GM23248 (cell line): Measurements from ENCODE around the gene ANXA11. TPM values are rescaled to one million over a fixed set of nuclear protein-coding genes. Genes with fewer than 3 reads are reported as not detected.
"Not testable (repeated sequence)": the region's sequence is repeated elsewhere in the genome, so short reads cannot be mapped to it uniquely, and the experiment has no call there.

ENCODE experiments used
- DNase-seq: peaks from one replicate; pipeline ENCODE4 v3.0.0-alpha.2; 2015
- H2AFZ ChIP-seq: fragments of 200-600 bp; sonication (generic); 2 replicates; pipeline ENCODE4 v1.6.1; 2016; ENCODE audit warnings: antibody characterized with exemption
- H3F3A ChIP-seq: fragments of 200-600 bp; sonication (generic); 2 replicates; pipeline ENCODE4 v1.6.1; 2016; ENCODE audit warnings: mild to moderate bottlenecking, antibody characterized with exemption, mixed run types; ENCODE audit not compliant: insufficient read depth
- H3K27ac ChIP-seq: fragments of 200-600 bp; sonication (generic); 2 replicates; pipeline ENCODE4 v1.5.1; 2016; ENCODE audit warnings: mild to moderate bottlenecking
- H3K27me3 ChIP-seq: fragments of 200-600 bp; sonication (generic); replicated peaks from 2 replicates; pipeline ENCODE4 v1.6.1; 2016; ENCODE audit warnings: mild to moderate bottlenecking; ENCODE audit not compliant: insufficient read depth
- H3K36me3 ChIP-seq: fragments of 200-600 bp; sonication (generic); 2 replicates; pipeline ENCODE4 v1.6.1; 2016; ENCODE audit warnings: low read depth, mild to moderate bottlenecking
- H3K4me1 ChIP-seq: fragments of 200-600 bp; sonication (generic); 2 replicates; pipeline ENCODE4 v1.6.1; 2016; ENCODE audit warnings: mild to moderate bottlenecking; ENCODE audit not compliant: insufficient read depth
- H3K4me2 ChIP-seq: fragments of 200-600 bp; sonication (generic); one replicate; pipeline ENCODE4 v1.6.1; 2016; ENCODE audit warnings: mild to moderate bottlenecking; ENCODE audit not compliant: unreplicated experiment
- H3K4me3 ChIP-seq: fragments of 200-600 bp; sonication (generic); 2 replicates; pipeline ENCODE4 v1.5.1; 2016; ENCODE audit warnings: mild to moderate bottlenecking
- H3K79me2 ChIP-seq: fragments of 200-600 bp; sonication (generic); 2 replicates; pipeline ENCODE4 v1.6.1; 2016; ENCODE audit warnings: mild to moderate bottlenecking; ENCODE audit not compliant: insufficient read depth
- H3K9ac ChIP-seq: fragments of 200-600 bp; sonication (generic); 2 replicates; pipeline ENCODE4 v1.6.1; 2016; ENCODE audit warnings: mild to moderate bottlenecking
- H3K9me2 ChIP-seq: fragments of 200-600 bp; sonication (generic); 2 replicates; pipeline ENCODE4 v1.6.1; 2016; ENCODE audit warnings: mixed run types, mild to moderate bottlenecking, moderate library complexity; ENCODE audit not compliant: insufficient read depth
- H3K9me3 ChIP-seq: fragments of 200-600 bp; sonication (generic); one replicate; pipeline ENCODE4 v1.6.1; 2017; ENCODE audit warnings: low read depth
- H4K20me1 ChIP-seq: fragments of 200-600 bp; sonication (generic); 2 replicates; pipeline ENCODE4 v1.6.0; 2016; ENCODE audit not compliant: insufficient read depth
- WGBS, 2 experiments: methylation state at CpG; one replicate each; pipeline ENCODE4 v1.1.6; 2015 to 2017; ENCODE audit warnings: low lambda C conversion rate in 2 of 2, low coverage in 1 of 2; ENCODE audit errors: missing lambda C conversion rate in 2 of 2; 5-methylcytosine and 5-hydroxymethylcytosine counted together
- in situ Hi-C: fragments of 300-500 bp; cut with MboI; formaldehyde crosslinking; loops from 2 replicates; pipeline ENCODE4 v1.15.0; 2020
- polyA plus RNA-seq: library from polyadenylated mRNA; unstranded; fragments of >200 nt; fragmentation: Nextera tagmentation; extraction: Ambion mirVana; gene quantifications from 2 replicates; pipeline ENCODE4 v1.2.1, GENCODE V29; 2016
- total RNA-seq: library from RNA; depleted of rRNA; stranded (reverse); fragments of >200 nt; shearing (Covaris generic); gene quantifications from 2 replicates; pipeline ENCODE4 v1.2.3, GENCODE V29; 2014

The ANXA11 gene
- total and polyA plus RNA-seq, 2 experiments from 2014 or later: 116 to 189 TPM

DNA sequence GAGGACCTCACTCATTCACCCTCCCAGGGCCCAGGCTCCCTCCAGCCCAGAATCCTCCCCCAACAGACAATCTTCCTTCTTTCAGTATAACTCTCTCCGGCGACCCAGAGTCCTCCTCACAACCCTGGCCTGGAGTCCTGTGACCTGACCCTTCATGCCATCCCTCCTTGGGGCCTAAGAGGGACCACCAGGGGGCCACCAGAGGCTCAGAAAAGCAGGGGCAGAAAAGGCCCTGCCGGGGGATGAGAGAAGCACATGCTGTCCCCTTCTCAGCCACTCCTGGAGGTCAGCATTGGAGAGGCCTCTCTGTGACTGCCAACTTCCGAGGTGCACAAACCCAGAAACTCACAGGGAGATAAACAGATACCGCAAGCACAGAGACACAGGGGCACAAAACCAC is 31.1 kb upstream of the ANXA11 start:
- H4K20me1 ChIP-seq, H3K4me1 ChIP-seq, H3K27me3 ChIP-seq, H2AFZ ChIP-seq, H3K9me3 ChIP-seq, DNase-seq, H3K79me2 ChIP-seq, H3K9me2 ChIP-seq, H3K9ac ChIP-seq, H3K4me3 ChIP-seq, H3K4me2 ChIP-seq, H3K36me3 ChIP-seq, in situ Hi-C loops, H3F3A ChIP-seq, H3K27ac ChIP-seq: not testable (repeated sequence)
- WGBS, 2 experiments: 29% methylated on average over 1 of the region's 5 CpGs; no CpG with 5 or more reads in 1 of the 2 experiments

DNA sequence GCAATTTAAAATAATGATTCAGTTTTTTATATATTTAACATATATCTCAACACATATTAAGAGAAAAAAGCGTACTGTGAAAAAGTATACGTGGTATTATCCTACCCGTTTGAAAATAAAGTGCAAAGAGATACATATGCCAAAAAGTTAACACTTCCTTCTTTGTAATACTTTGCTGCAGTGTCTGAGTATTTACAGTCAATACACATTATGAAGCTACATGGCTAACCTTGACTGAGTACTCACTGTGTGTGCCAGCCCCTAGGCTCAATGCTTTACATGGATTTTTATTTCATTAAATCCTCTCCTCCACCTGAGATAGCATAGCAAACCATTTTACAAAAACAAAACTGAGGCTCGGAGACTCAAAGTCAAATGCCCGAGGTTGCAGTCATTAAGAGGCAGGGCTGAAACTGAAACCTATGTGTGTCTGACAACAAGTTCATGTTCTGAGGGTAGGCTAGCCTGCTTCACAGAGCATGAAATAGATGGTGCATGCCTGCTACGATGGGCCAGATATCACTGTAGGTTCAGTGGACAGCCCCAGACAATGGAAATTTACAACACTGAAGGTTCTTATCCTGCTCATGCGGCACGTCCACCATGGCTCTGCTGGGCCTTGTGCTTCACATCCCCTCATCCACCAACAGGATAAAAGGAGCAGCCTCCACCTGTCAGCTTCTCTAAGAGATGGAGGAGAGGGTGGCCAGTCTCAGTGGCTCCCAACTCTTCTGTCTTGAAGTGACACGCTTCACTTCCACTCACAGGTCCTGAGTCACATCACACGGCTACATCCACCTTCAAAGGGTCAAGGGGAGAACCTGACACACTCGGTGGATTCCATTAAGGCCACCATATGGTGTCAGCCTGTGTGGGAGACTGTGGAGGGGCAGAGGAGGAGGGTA is 29.2 kb upstream of the ANXA11 start:
- 61 to 62% methylated on average over 11 of the region's 11 CpGs for WGBS, 2 experiments
- H3K4me2 ChIP-seq, DNase-seq, H3K27ac ChIP-seq, H3K36me3 ChIP-seq, in situ Hi-C loops, H3K9me3 ChIP-seq, H3K9me2 ChIP-seq, H3F3A ChIP-seq, H3K9ac ChIP-seq, H3K27me3 ChIP-seq, H3K4me1 ChIP-seq, H2AFZ ChIP-seq, H3K4me3 ChIP-seq, H3K79me2 ChIP-seq, H4K20me1 ChIP-seq: not testable (repeated sequence)

DNA sequence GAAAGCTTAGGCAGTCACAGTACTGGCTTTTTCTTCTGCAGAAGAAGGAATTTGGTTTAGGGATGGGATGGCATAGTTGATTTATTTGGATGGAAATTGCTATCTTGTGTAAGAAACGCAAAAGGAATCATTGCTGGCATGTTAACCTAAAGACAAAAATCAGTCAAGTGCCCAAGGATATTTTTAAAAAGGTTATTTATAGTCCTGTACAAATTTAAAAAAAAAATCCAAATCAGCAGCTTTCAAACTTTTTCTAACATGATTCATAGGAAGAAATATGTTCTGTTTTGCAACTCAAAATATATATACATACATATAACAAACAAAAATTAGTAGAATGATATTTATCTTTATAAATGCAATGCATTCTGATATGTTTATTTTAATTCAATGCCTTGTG is 28.5 kb upstream of the ANXA11 start:
- 20 to 53% methylated on average over 1 of the region's 1 CpG for WGBS, 2 experiments

DNA sequence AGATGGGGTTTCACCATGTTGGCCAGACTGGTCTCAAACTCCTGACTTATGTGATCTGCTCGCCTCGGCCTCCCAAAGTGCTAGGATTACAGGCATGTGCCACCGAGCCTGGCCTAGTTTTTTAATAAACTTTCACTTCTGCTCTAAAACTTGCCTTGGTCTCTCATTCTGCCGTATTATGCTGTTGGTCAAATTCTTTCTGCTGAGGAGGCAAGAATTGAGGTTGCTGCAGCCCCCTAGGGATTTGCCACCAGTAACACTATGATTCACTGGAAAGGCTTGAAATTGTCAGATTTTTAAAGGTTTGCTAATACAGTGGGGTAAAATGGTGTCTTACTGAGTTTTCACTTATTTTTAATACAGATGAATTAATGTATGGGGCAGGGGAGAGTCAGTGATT is 21.4 kb upstream of the ANXA11 start:
- in situ Hi-C loops: loop anchor here (10.0 kb wide), 1 partner anchor 172 kb away; no protein-coding TSS in a partner anchor
- H3K9me2 ChIP-seq, H3K36me3 ChIP-seq, H3K4me1 ChIP-seq, H4K20me1 ChIP-seq, H3K27ac ChIP-seq, H3K79me2 ChIP-seq, H3K9ac ChIP-seq, H3F3A ChIP-seq, H3K27me3 ChIP-seq, H3K9me3 ChIP-seq: not testable (repeated sequence)
- DNase-seq: peak; percentile 63
- H3K4me3 ChIP-seq: peak overlapping the region; percentile 3; the same call in 1 of the 2 replicates
- H3K4me2 ChIP-seq: peak overlapping the region; percentile 62
- peak overlapping the region; percentile 75 for H2AFZ ChIP-seq
- 55 to 58% methylated on average over 4 of the region's 4 CpGs for WGBS, 2 experiments

More for the DNA sequence above, 28.5 kb upstream of the ANXA11 start:
- H3K4me3 ChIP-seq, H3K79me2 ChIP-seq, in situ Hi-C loops, H3K36me3 ChIP-seq, H3K9me2 ChIP-seq, H2AFZ ChIP-seq, H3K4me1 ChIP-seq, DNase-seq, H3K4me2 ChIP-seq, H3K9me3 ChIP-seq, H4K20me1 ChIP-seq, H3K27me3 ChIP-seq, H3K9ac ChIP-seq, H3F3A ChIP-seq, H3K27ac ChIP-seq: not testable (repeated sequence)

DNA sequence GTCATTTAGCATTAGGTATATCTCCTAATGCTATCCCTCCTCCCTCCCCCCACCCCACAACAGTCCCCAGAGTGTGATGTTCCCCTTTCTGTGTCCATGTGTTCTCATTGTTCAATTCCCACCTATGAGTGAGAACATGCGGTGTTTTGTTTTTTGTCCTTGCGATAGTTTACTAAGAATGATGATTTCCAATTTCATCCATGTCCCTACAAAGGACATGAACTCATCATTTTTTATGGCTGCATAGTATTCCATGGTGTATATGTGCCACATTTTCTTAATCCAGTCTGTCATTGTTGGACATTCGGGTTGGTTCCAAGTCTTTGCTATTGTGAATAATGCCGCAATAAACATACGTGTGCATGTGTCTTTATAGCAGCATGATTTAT is 17.7 kb upstream of the ANXA11 start:
- not testable (repeated sequence) for H3K36me3 ChIP-seq, H3K4me1 ChIP-seq, H3F3A ChIP-seq, H4K20me1 ChIP-seq, H3K79me2 ChIP-seq, H3K27me3 ChIP-seq, H3K9me2 ChIP-seq, H3K4me3 ChIP-seq, H2AFZ ChIP-seq, H3K4me2 ChIP-seq, H3K9me3 ChIP-seq, H3K9ac ChIP-seq, DNase-seq, H3K27ac ChIP-seq
- 61 to 70% methylated on average over 2 of the region's 5 CpGs for WGBS, 2 experiments
- in situ Hi-C loops: loop anchor here (10.0 kb wide), 1 partner anchor 168 kb away; no protein-coding TSS in a partner anchor

DNA sequence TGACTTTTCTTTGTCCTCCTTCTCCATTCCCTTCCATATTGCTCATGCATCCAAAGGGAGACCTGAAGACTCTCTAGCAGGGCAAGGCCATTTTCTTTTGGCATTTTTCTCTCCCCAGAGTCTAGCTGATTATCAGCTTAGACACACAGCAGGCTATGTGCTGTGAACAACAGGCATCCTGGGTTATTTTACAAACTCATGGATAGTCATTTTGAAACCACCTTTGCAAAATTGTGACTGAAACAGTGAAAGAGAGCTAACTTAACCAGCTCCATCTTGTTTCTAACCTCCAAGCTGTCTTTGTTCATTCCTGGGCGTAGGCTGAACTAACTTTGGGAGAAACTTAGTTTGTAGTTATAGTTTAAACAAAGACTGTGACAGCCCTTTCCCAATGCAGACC is 13.5 kb upstream of the ANXA11 start:
- H3F3A ChIP-seq, in situ Hi-C loops, H2AFZ ChIP-seq, H3K4me2 ChIP-seq, H3K27ac ChIP-seq, H3K9me2 ChIP-seq, H3K36me3 ChIP-seq, H3K9ac ChIP-seq, H3K79me2 ChIP-seq, DNase-seq, H3K9me3 ChIP-seq, H3K4me3 ChIP-seq, H4K20me1 ChIP-seq, H3K4me1 ChIP-seq, H3K27me3 ChIP-seq: not testable (repeated sequence)
- 73 to 100% methylated on average over 1 of the region's 1 CpG for WGBS, 2 experiments

DNA sequence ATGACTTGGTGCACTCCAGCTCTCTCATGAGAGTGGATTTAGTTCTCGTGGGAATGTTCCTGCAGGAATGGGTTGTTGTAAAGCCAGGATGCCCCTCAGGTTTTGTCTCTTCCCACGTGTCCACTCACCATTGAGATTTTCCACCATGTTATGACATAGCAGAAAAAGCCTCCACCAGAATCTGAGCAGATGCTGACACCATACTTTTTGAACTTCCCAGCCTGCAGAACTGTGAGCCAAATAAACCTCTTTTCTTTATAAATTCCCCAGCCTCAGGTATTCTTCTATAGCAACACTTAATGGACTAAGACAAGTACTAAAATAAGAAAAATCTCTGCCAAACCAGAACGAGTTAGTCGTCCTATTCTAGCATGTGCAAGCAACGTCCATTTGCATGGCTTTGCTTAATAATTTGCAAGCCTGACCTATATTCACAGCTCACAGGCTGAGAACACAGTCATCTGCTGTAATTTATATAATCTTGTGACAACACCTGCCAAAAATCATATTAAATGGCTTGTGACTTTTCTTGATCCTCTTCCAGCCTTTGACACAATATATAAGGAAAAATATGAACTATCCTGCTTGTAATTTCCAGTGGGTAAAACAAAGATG is 9.1 kb upstream of the ANXA11 start:
- H3K9ac ChIP-seq, in situ Hi-C loops: not testable (repeated sequence)

More for the DNA sequence above, 9.1 kb upstream of the ANXA11 start:
- H3K4me2 ChIP-seq, H3K9me3 ChIP-seq, H3F3A ChIP-seq, H3K36me3 ChIP-seq, H3K79me2 ChIP-seq, H3K9me2 ChIP-seq, H3K4me3 ChIP-seq, DNase-seq, H4K20me1 ChIP-seq, H3K27ac ChIP-seq, H2AFZ ChIP-seq, H3K4me1 ChIP-seq, H3K27me3 ChIP-seq: not testable (repeated sequence)
- WGBS, 2 experiments: 72 to 78% methylated on average over 5 of the region's 5 CpGs
